OCI-LY3 (cell line): ENCODE data around the gene HAVCR1.

Experiments
- H2AFZ ChIP-seq: fragments of 200-600, 300-600 bp; shearing (Covaris generic); 2 replicates; pipeline ENCODE4 v1.6.0; 2014; ENCODE audit warnings: antibody characterized with exemption, low read depth, low read length
- H3K27ac ChIP-seq: fragments of 200-600, 300-600 bp; sonication (generic); 2 replicates; pipeline ENCODE4 v1.5.1; 2014; ENCODE audit warnings: mild to moderate bottlenecking, low read length, moderate library complexity, mixed read lengths
- H3K27me3 ChIP-seq: fragments of 200-600, 300-600 bp; sonication (generic); 2 replicates; pipeline ENCODE4 v1.6.1; 2014; ENCODE audit warnings: low read depth, low read length, mixed read lengths
- H3K36me3 ChIP-seq: fragments of 200-600, 300-600 bp; sonication (generic); replicated peaks from 2 replicates; pipeline ENCODE3; 2014; ENCODE audit warnings: low read depth, low read length, mixed read lengths
- H3K4me1 ChIP-seq: fragments of 300-600, 200-600 bp; sonication (generic); 2 replicates; pipeline ENCODE4 v1.6.1; 2014; ENCODE audit warnings: low read length, mixed read lengths
- H3K4me2 ChIP-seq: fragments of 200-600, 300-600 bp; sonication (generic); 2 replicates; pipeline ENCODE4 v1.6.1; 2014; ENCODE audit warnings: low read length, mixed read lengths
- H3K4me3 ChIP-seq: fragments of 300-600, 200-600 bp; sonication (generic); 2 replicates; pipeline ENCODE4 v1.5.1; 2014; ENCODE audit warnings: antibody characterized with exemption, mild to moderate bottlenecking, low read length, moderate library complexity
- H3K79me2 ChIP-seq: fragments of 300-600, 200-600 bp; shearing (Covaris generic); 2 replicates; pipeline ENCODE4 v1.6.1; 2014; ENCODE audit warnings: mild to moderate bottlenecking, low read length, mixed read lengths
- H3K9ac ChIP-seq: fragments of 300-600, 200-600 bp; shearing (Covaris generic); 2 replicates; pipeline ENCODE4 v1.6.0; 2014; ENCODE audit warnings: mild to moderate bottlenecking, low read length, moderate library complexity
- H3K9me3 ChIP-seq: fragments of 200-600, 300-600 bp; shearing (Covaris generic); 2 replicates; pipeline ENCODE4 v1.6.1; 2014; ENCODE audit warnings: low read length, mixed read lengths; ENCODE audit not compliant: insufficient read depth
- H4K20me1 ChIP-seq: fragments of 200-600, 300-600 bp; sonication (generic); 2 replicates; pipeline ENCODE4 v1.6.1; 2016; ENCODE audit warnings: low read length, mixed read lengths; ENCODE audit not compliant: insufficient read depth
- CTCF ChIP-seq: fragments of 200-600, 300-600 bp; sonication (generic); IDR thresholded peaks from 2 replicates; pipeline ENCODE4 v1.5.1; 2014; ENCODE audit warnings: antibody characterized with exemption, low read length, low read depth
- EZH2phosphoT487 ChIP-seq: fragments of 200-600 bp; shearing (Covaris generic); IDR thresholded peaks from 2 replicates; pipeline ENCODE4 v1.6.1; 2018; ENCODE audit warnings: antibody characterized with exemption, mixed run types, low read depth

HAVCR1 gene

GRCh38 chr5:157076558-157076957, 17.6 kb upstream of the HAVCR1 start:
- no peaks in the 10 kb centered on the region for H3K27me3 ChIP-seq
- H3K27ac ChIP-seq, result no peak overlapping the region
- peaks cover 11% of the 10 kb centered on the region; the same call in 1 of the 2 replicates for H3K4me1 ChIP-seq
- TF ChIP-seq EZH2phosphoT487 (no peak), CTCF (no peak)
- no peaks in the 10 kb centered on the region for H3K36me3 ChIP-seq
- H3K9ac ChIP-seq, result no peak overlapping the region
- no peaks in the 10 kb centered on the region for H3K9me3 ChIP-seq
- H2AFZ ChIP-seq, result no peak overlapping the region
- H3K4me2 ChIP-seq, result no peak overlapping the region
- H3K79me2 ChIP-seq, result no peaks in the 10 kb centered on the region
- no peak overlapping the region for H3K4me3 ChIP-seq
- H4K20me1 ChIP-seq, result no peaks in the 10 kb centered on the region

DNA sequence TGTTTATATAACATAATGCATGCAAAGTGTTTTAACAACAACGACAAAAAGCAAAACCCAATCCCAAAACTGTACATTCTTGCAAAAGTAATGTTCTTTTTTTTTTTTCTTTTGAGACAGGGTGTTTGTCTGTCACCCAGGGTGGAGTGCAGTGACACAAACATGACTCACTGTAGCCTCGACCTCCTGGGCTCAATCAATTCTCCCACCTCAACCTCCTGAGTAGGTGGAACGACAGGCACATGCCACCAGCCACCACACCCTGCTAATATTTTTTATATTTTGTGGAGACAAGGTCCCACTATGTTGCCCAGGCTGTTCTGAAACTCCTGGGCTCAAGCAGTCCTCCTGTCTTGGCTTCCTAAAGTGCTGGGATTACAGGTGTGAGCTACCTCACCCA, 13.6 kb upstream of the HAVCR1 start:
- Histone ChIP-seq H3K4me2 (no peak overlapping the region), H3K4me1 (peaks cover 11% of the 10 kb centered on the region; the same call in 1 of the 2 replicates), H3K9ac (no peak overlapping the region), H3K36me3 (no peaks in the 10 kb centered on the region), H4K20me1 (no peaks in the 10 kb centered on the region), H3K27me3 (no peaks in the 10 kb centered on the region), H3K4me3 (no peak overlapping the region), H3K27ac (no peak overlapping the region), H3K9me3 (no peaks in the 10 kb centered on the region), H2AFZ (no peak overlapping the region), H3K79me2 (no peaks in the 10 kb centered on the region)
- TF ChIP-seq EZH2phosphoT487 (no peak), CTCF (no peak)

GRCh38 chr5:157069949-157070348, 11.0 kb upstream of the HAVCR1 start:
- H3K9me3 ChIP-seq, result no peaks in the 10 kb centered on the region
- peaks cover 5% of the 10 kb centered on the region; the same call in 1 of the 2 replicates for H3K4me1 ChIP-seq
- no peak for TF ChIP-seq CTCF
- no peak for TF ChIP-seq EZH2phosphoT487
- no peak overlapping the region for H3K27ac ChIP-seq
- H3K36me3 ChIP-seq, result no peaks in the 10 kb centered on the region
- H4K20me1 ChIP-seq, result no peaks in the 10 kb centered on the region
- H3K4me3 ChIP-seq, result no peak overlapping the region
- no peak overlapping the region for H3K4me2 ChIP-seq
- H2AFZ ChIP-seq, result no peak overlapping the region
- H3K27me3 ChIP-seq, result no peaks in the 10 kb centered on the region
- no peaks in the 10 kb centered on the region for H3K79me2 ChIP-seq
- no peak overlapping the region for H3K9ac ChIP-seq

- Histone ChIP-seq H3K27me3 (no peaks in the 10 kb centered on the region), H3K4me1 (no peaks in the 10 kb centered on the region), H3K79me2 (no peaks in the 10 kb centered on the region), H3K36me3 (no peaks in the 10 kb centered on the region), H3K27ac (no peak overlapping the region), H3K9me3 (no peaks in the 10 kb centered on the region), H3K4me3 (no peak overlapping the region), H2AFZ (no peak overlapping the region), H3K9ac (no peak overlapping the region), H4K20me1 (no peaks in the 10 kb centered on the region), H3K4me2 (no peak overlapping the region)
- TF ChIP-seq CTCF, result no peak
- no peak for TF ChIP-seq EZH2phosphoT487
Measured at GRCh38 chr5:157068785-157069184, 9.9 kb upstream of the HAVCR1 start.
